Liver (tissue), 9 donors: ENCODE results near the gene IFT27. TPM values are rescaled to one million over a fixed set of nuclear protein-coding genes. Genes with fewer than 3 reads are reported as not detected.

Experiments
- DNase-seq: peaks from one replicate; pipeline ENCODE4 v3.0.0-alpha.2; 2017; ENCODE audit warnings: low spot score
- H3K27ac ChIP-seq, 2 donors: one replicate each; pipeline ENCODE4 v1.7.0; 2013; ENCODE audit warnings: inconsistent platforms in 2 of 2, low read length in 2 of 2, control low read depth in 1 of 2, low read depth in 1 of 2, mild to moderate bottlenecking in 1 of 2
- H3K27me3 ChIP-seq, 4 donors: one replicate each; pipeline versions ENCODE4 v1.6.1 to v1.7.0; 2013; ENCODE audit warnings: low read length in 3 of 4, inconsistent platforms in 1 of 4, mild to moderate bottlenecking in 1 of 4, moderate library complexity in 1 of 4; ENCODE audit not compliant: control insufficient read depth in 4 of 4, insufficient read depth in 4 of 4
- H3K36me3 ChIP-seq, 4 donors: one replicate each; pipeline versions ENCODE4 v1.6.1 to v1.7.0; 2013; ENCODE audit warnings: low read length in 3 of 4, mild to moderate bottlenecking in 3 of 4, low read depth in 1 of 4, moderate library complexity in 1 of 4; ENCODE audit not compliant: control insufficient read depth in 4 of 4, insufficient read depth in 3 of 4
- H3K4me1 ChIP-seq, 4 donors: one replicate each; pipeline versions ENCODE4 v1.6.1 to v1.7.0; 2013; ENCODE audit warnings: low read length in 3 of 4, mild to moderate bottlenecking in 3 of 4, moderate library complexity in 1 of 4; ENCODE audit not compliant: control insufficient read depth in 4 of 4, insufficient read depth in 4 of 4
- H3K4me3 ChIP-seq, 3 donors: one replicate each; pipeline versions ENCODE4 v1.6.1 to v1.7.0; 2013; ENCODE audit warnings: low read length in 3 of 3, control low read depth in 1 of 3, low read depth in 1 of 3, mild to moderate bottlenecking in 1 of 3
- H3K9ac ChIP-seq, 2 donors: one replicate each; pipeline ENCODE4 v1.7.0; 2013; ENCODE audit warnings: low read length in 2 of 2, mild to moderate bottlenecking in 2 of 2, moderate library complexity in 2 of 2, control low read depth in 1 of 2, low read depth in 1 of 2
- H3K9me3 ChIP-seq, 4 donors: one replicate each; pipeline versions ENCODE4 v1.6.1 to v1.7.0; 2013; ENCODE audit warnings: low read length in 3 of 4; ENCODE audit not compliant: control insufficient read depth in 4 of 4
- ATF3 ChIP-seq: IDR thresholded peaks from 2 replicates; pipeline ENCODE4 v1.6.1; 2016; ENCODE audit warnings: antibody characterized with exemption
- CTCF ChIP-seq: fragments of 150-350 bp; IDR thresholded peaks from 2 replicates; pipeline ENCODE4 v1.5.1; 2017; ENCODE audit warnings: improper control_type of control experiment, low read depth, low read length; ENCODE audit not compliant: missing input control
- EGR1 ChIP-seq, 2 donors: IDR thresholded peaks; 2 replicates each; pipeline ENCODE4 v1.6.1; 2016 to 2018; ENCODE audit warnings: antibody characterized with exemption in 2 of 2, low read depth in 2 of 2
- FOXA2 ChIP-seq: IDR thresholded peaks from 2 replicates; pipeline ENCODE4 v1.6.1; 2016; ENCODE audit warnings: antibody characterized with exemption
- GABPA ChIP-seq, 2 donors: IDR thresholded peaks in 1 of 2; conservative IDR thresholded peaks in 1 of 2; 2 replicates each; pipeline ENCODE4 v1.6.1; 2016; ENCODE audit warnings: antibody characterized with exemption in 2 of 2, mild to moderate bottlenecking in 1 of 2, moderate library complexity in 1 of 2
- HNF4A ChIP-seq, 2 donors: conservative IDR thresholded peaks; 2 replicates each; pipeline ENCODE4 v1.6.1; 2016; ENCODE audit warnings: antibody characterized with exemption in 2 of 2, mild to moderate bottlenecking in 2 of 2
- JUND ChIP-seq, 2 donors: IDR thresholded peaks; 2 replicates each; pipeline ENCODE4 v1.6.1; 2016; ENCODE audit warnings: antibody characterized with exemption in 2 of 2
- MAX ChIP-seq: IDR thresholded peaks from 2 replicates; pipeline ENCODE4 v1.6.1; 2016; ENCODE audit warnings: antibody characterized with exemption
- RAD21 ChIP-seq, 2 donors: IDR thresholded peaks; 2 replicates each; pipeline ENCODE4 v1.6.1; 2016; ENCODE audit warnings: antibody characterized with exemption in 2 of 2, mild to moderate bottlenecking in 2 of 2
- REST ChIP-seq: IDR thresholded peaks from 2 replicates; pipeline ENCODE4 v1.6.1; 2016; ENCODE audit warnings: antibody characterized with exemption, mild to moderate bottlenecking
- RXRA ChIP-seq, 2 donors: IDR thresholded peaks; 2 replicates each; pipeline ENCODE4 v1.6.1; 2017 to 2018; ENCODE audit warnings: antibody characterized with exemption in 2 of 2, mild to moderate bottlenecking in 1 of 2
- TAF1 ChIP-seq: conservative IDR thresholded peaks from 2 replicates; pipeline ENCODE4 v1.6.1; 2016; ENCODE audit warnings: antibody characterized with exemption, mild to moderate bottlenecking
- YY1 ChIP-seq: IDR thresholded peaks from 2 replicates; pipeline ENCODE4 v1.6.1; 2016; ENCODE audit warnings: antibody characterized with exemption, mild to moderate bottlenecking
- WGBS: extraction: QIAGEN DNeasy Blood & Tissue Kit; methylation state at CpG from one replicate; pipeline ENCODE4 v1.1.7; 2013; 5-methylcytosine and 5-hydroxymethylcytosine counted together
- polyA plus RNA-seq, 2 donors: library from polyadenylated mRNA; stranded (reverse) in 1 of 2; unstranded in 1 of 2; fragments of 200-250 nt in 1 of 2; fragments of >200 nt in 1 of 2; fragmentation: Nextera tagmentation in 1 of 2; extraction: Ambion mirVana in 1 of 2; gene quantifications; one replicate each; pipeline versions ENCODE4 v1.2.1 to v1.2.3, GENCODE V29; 2013 to 2015
- total RNA-seq, 2 donors: library from RNA; depleted of rRNA; stranded (reverse); fragments of >200 nt; gene quantifications; one replicate each; pipeline ENCODE4 v1.2.3, GENCODE V29; 2014
- donor health status: healthy.
- donor health status: healthy.
- donor health status: healthy.
- donor health status: healthy.
- donor health status: healthy.

The IFT27 gene
- total and polyA plus RNA-seq, 4 donors, result 7.2 to 12.4 (median 9.6) TPM

GRCh38 chr22:36776722-36777121, 803 bp upstream of the IFT27 start:
- peak overlapping the region in 1 of 3 donors; percentile 24 for H3K4me3 ChIP-seq
- no peaks in the 10 kb centered on the region for H3K9me3 ChIP-seq
- WGBS, result 45% methylated on average over 12 of the region's 12 CpGs
- H3K27me3 ChIP-seq, result no peaks in the 10 kb centered on the region
- DNase-seq, result no peak
- H3K27ac ChIP-seq, result no peak overlapping the region
- H3K4me1 ChIP-seq, result peaks cover 2 to 14% (median 10%) of the 10 kb centered on the region in 4 donors
- H3K36me3 ChIP-seq, result no peaks in the 10 kb centered on the region
- TF ChIP-seq ATF3 (no peak), YY1 (no peak), TAF1 (no peak), HNF4A (conservative IDR thresholded peaks at IDR 0.05) (peak in 1 of 2 donors; percentile 15), JUND (IDR thresholded peaks at IDR 0.05) (no peak), RAD21 (IDR thresholded peaks at IDR 0.05) (no peak), REST (no peak)
- H3K9ac ChIP-seq, result no peak overlapping the region

- Histone ChIP-seq H3K9me3 (no peaks in the 10 kb centered on the region), H3K36me3 (no peaks in the 10 kb centered on the region), H3K4me3 (peak overlapping the region; percentile 78 to 90 (median 84)), H3K9ac (peak overlapping the region; percentile 43 to 72), H3K27me3 (no peaks in the 10 kb centered on the region), H3K27ac (peak overlapping the region; percentile 39 to 41), H3K4me1 (peaks cover 2 to 14% (median 10%) of the 10 kb centered on the region in 4 donors)
- TF ChIP-seq REST (no peak), RXRA (IDR thresholded peaks at IDR 0.05) (no peak), EGR1 (IDR thresholded peaks at IDR 0.05; ENCODE audit: low read depth in 2 of 2) (no peak)
- no peak for DNase-seq
- under 1% methylated on average over 23 of the region's 23 CpGs for WGBS
Observed at GRCh38 chr22:36775586-36775963, 344 bp downstream of the IFT27 start.

- H3K27ac ChIP-seq, result no peak overlapping the region
- H3K4me1 ChIP-seq, result peaks cover 2 to 14% (median 10%) of the 10 kb centered on the region in 4 donors
- H3K36me3 ChIP-seq, result no peaks in the 10 kb centered on the region
- no peak for DNase-seq
- no peak overlapping the region for H3K4me3 ChIP-seq
- WGBS, result 82% methylated on average over 3 of the region's 3 CpGs
- no peak overlapping the region for H3K9ac ChIP-seq
- H3K27me3 ChIP-seq, result no peaks in the 10 kb centered on the region
- H3K9me3 ChIP-seq, result no peaks in the 10 kb centered on the region
- no peak for TF ChIP-seq HNF4A (conservative IDR thresholded peaks at IDR 0.05)
- no peak for TF ChIP-seq GABPA (IDR thresholded peaks at IDR 0.05 in 1 of 2, conservative IDR thresholded peaks at IDR 0.05 in 1 of 2)
- TF ChIP-seq RAD21 (IDR thresholded peaks at IDR 0.05), result peak; percentile 41 to 52
- no peak for TF ChIP-seq MAX
- no peak for TF ChIP-seq RXRA (IDR thresholded peaks at IDR 0.05)
- TF ChIP-seq JUND (IDR thresholded peaks at IDR 0.05), result no peak
- peak; percentile 14 for TF ChIP-seq CTCF
- no peak for TF ChIP-seq REST
- TF ChIP-seq TAF1, result no peak
- TF ChIP-seq FOXA2, result no peak
Observed at GRCh38 chr22:36773935-36774334, 2.0 kb downstream of the IFT27 start.
